Brain microvascular endothelial cell (primary cell): ENCODE measurements around the gene GRIA1.

Experiments used
- DNase-seq: peaks from one replicate; pipeline ENCODE4 v3.0.0-alpha.2; 2020
- H3K27ac ChIP-seq: fragments of 250-450 bp; sonication (Bioruptor Pico); 2 replicates; pipeline ENCODE4 v1.5.1; 2020; ENCODE audit warnings: mild to moderate bottlenecking, moderate library complexity
- H3K27me3 ChIP-seq: fragments of 250-450 bp; sonication (Bioruptor Pico); replicated peaks from 2 replicates; pipeline ENCODE4 v1.5.1; 2020; ENCODE audit warnings: mild to moderate bottlenecking
- H3K36me3 ChIP-seq: fragments of 250-450 bp; sonication (Bioruptor Pico); replicated peaks from 2 replicates; pipeline ENCODE4 v1.5.1; 2020; ENCODE audit warnings: mild to moderate bottlenecking
- H3K4me3 ChIP-seq: 2 replicates; pipeline ENCODE4 v1.5.1; 2011; ENCODE audit warnings: low read depth, mild to moderate bottlenecking, control low read depth, low read length, moderate library complexity
- in situ Hi-C: cut with HindIII; loops from 2 replicates; pipeline ENCODE4 v1.10.0; 2017; ENCODE audit warnings: low sequenced_read_pairs, low pct_ligation_motif_present
- TF ChIP-seq, protein P1 (sequence below): IDR thresholded peaks from 2 replicates; pipeline ENCODE4 v1.5.1; 2011; ENCODE audit warnings: low read depth, mild to moderate bottlenecking, moderate library complexity, low read length, control low read depth, inconsistent platforms; ENCODE audit errors: missing control alignments

Gene GRIA1

GRCh38 chr5:153799466-153799865 is 309.0 kb downstream of the GRIA1 start:
- no peaks in the 10 kb centered on the region for H3K36me3 ChIP-seq
- in situ Hi-C loops: no loop called here
- TF ChIP-seq, protein P1, sequence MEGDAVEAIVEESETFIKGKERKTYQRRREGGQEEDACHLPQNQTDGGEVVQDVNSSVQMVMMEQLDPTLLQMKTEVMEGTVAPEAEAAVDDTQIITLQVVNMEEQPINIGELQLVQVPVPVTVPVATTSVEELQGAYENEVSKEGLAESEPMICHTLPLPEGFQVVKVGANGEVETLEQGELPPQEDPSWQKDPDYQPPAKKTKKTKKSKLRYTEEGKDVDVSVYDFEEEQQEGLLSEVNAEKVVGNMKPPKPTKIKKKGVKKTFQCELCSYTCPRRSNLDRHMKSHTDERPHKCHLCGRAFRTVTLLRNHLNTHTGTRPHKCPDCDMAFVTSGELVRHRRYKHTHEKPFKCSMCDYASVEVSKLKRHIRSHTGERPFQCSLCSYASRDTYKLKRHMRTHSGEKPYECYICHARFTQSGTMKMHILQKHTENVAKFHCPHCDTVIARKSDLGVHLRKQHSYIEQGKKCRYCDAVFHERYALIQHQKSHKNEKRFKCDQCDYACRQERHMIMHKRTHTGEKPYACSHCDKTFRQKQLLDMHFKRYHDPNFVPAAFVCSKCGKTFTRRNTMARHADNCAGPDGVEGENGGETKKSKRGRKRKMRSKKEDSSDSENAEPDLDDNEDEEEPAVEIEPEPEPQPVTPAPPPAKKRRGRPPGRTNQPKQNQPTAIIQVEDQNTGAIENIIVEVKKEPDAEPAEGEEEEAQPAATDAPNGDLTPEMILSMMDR: no peak
- H3K4me3 ChIP-seq: no peak overlapping the region
- no peaks in the 10 kb centered on the region for H3K27me3 ChIP-seq
- no peak for DNase-seq
- no peak overlapping the region for H3K27ac ChIP-seq

- no peak for DNase-seq
- TF ChIP-seq, protein P1: no peak
- in situ Hi-C loops: no loop called here
- no peaks in the 10 kb centered on the region for H3K36me3 ChIP-seq
- no peaks in the 10 kb centered on the region for H3K27me3 ChIP-seq
- no peak overlapping the region for H3K4me3 ChIP-seq
- H3K27ac ChIP-seq: no peak overlapping the region
Measured at GRCh38 chr5:153802050-153802821, 311.8 kb downstream of the GRIA1 start.

- Histone ChIP-seq H3K27ac (no peak overlapping the region), H3K36me3 (no peaks in the 10 kb centered on the region), H3K4me3 (no peak overlapping the region), H3K27me3 (no peaks in the 10 kb centered on the region)
- in situ Hi-C loops: no loop called here
- DNase-seq: no peak
- TF ChIP-seq, protein P1: no peak
Measured at GRCh38 chr5:153807801-153808200, 317.3 kb downstream of the GRIA1 start.

DNA sequence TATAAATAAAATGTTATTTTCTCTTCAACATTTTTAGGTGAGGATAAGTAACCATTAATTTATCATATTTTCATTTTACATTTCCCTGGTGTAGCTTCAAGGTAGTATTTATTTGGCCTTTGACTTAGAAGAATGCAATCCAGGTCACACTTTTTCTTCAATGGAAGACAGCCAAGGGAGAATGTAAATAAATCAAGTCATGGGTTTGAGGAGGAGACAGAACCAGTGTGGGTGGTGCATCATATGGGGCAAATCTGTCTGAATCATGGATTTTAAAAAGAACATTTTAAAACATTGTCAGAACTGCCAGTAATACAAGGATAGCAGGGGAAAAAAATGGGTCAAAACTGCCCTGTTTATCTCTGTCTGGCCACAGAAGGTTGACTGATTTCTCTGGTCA is 318.7 kb downstream of the GRIA1 start:
- in situ Hi-C loops: no loop called here
- TF ChIP-seq, protein P1: no peak
- no peak overlapping the region for H3K27ac ChIP-seq

GRCh38 chr5:153813901-153814300 is 323.4 kb downstream of the GRIA1 start:
- in situ Hi-C loops: no loop called here
- Histone ChIP-seq H3K4me3 (no peak overlapping the region), H3K36me3 (no peaks in the 10 kb centered on the region), H3K27ac (no peak overlapping the region), H3K27me3 (no peaks in the 10 kb centered on the region)
- TF ChIP-seq, protein P1: no peak
- no peak for DNase-seq

More for the DNA sequence above, 318.7 kb downstream of the GRIA1 start:
- Histone ChIP-seq H3K36me3 (no peaks in the 10 kb centered on the region), H3K4me3 (no peak overlapping the region), H3K27me3 (no peaks in the 10 kb centered on the region)
- DNase-seq: no peak

- Histone ChIP-seq H3K27me3 (no peaks in the 10 kb centered on the region), H3K4me3 (no peak overlapping the region), H3K36me3 (no peaks in the 10 kb centered on the region), H3K27ac (no peak overlapping the region)
- DNase-seq: no peak
- TF ChIP-seq, protein P1: no peak
- in situ Hi-C loops: no loop called here
Measured at GRCh38 chr5:153816870-153817269, 326.4 kb downstream of the GRIA1 start.
